Heart left ventricle (tissue), 16 donors: ENCODE results near the gene FGB. TPM values are rescaled to one million over a fixed set of nuclear protein-coding genes. Genes with fewer than 3 reads are reported as not detected.

Experiments
- ATAC-seq, 4 donors: fragments of 200-7000 bp; cut with Tn5 transposase; one replicate each; pipeline ENCODE4 v1.9.1; 2020 to 2022; ENCODE audit warnings: moderate library complexity in 4 of 4, mild to moderate bottlenecking in 3 of 4, moderate number of reproducible peaks in 1 of 4
- DNase-seq, 5 donors: peaks; one replicate each; pipeline ENCODE4 v3.0.0-alpha.2; 2020
- H3K27ac ChIP-seq, 12 donors: fragments of 200-600 bp; sonication (generic) in 4 of 12; one replicate each; pipeline versions ENCODE4 v1.5.0 to v1.8.0; 2016 to 2022; ENCODE audit warnings: mild to moderate bottlenecking in 2 of 12
- H3K27me3 ChIP-seq, 9 donors: fragments of 200-600 bp; sonication (generic) in 2 of 9; one replicate each; pipeline versions ENCODE4 v1.5.1 to v1.8.0; 2016 to 2022; ENCODE audit warnings: mild to moderate bottlenecking in 3 of 9
- H3K36me3 ChIP-seq, 9 donors: fragments of 200-600 bp; sonication (generic) in 2 of 9; one replicate each; pipeline versions ENCODE4 v1.5.0 to v1.8.0; 2018 to 2022; ENCODE audit warnings: mild to moderate bottlenecking in 2 of 9
- H3K4me1 ChIP-seq, 12 donors: fragments of 200-600 bp; sonication (generic) in 4 of 12; one replicate each; pipeline versions ENCODE4 v1.5.0 to v1.8.0; 2016 to 2022; ENCODE audit warnings: mild to moderate bottlenecking in 3 of 12
- H3K4me3 ChIP-seq, 12 donors: fragments of 200-600 bp; sonication (generic) in 4 of 12; one replicate each; pipeline versions ENCODE4 v1.5.0 to v1.8.0; 2017 to 2022; ENCODE audit warnings: mild to moderate bottlenecking in 9 of 12, moderate library complexity in 4 of 12
- H3K9me3 ChIP-seq, 12 donors: fragments of 200-600 bp; sonication (generic) in 4 of 12; one replicate each; pipeline versions ENCODE4 v1.5.0 to v1.8.0; 2016 to 2022; ENCODE audit warnings: mild to moderate bottlenecking in 1 of 12
- POLR2A ChIP-seq, 2 donors: fragments of 450-650 bp; IDR thresholded peaks; one replicate each; pipeline ENCODE4 v1.6.1; 2017; ENCODE audit warnings: antibody characterized with exemption in 2 of 2, mild to moderate bottlenecking in 2 of 2, moderate library complexity in 2 of 2
- WGBS, 4 donors: extraction: QIAGEN DNeasy Blood & Tissue Kit in 2 of 4; methylation state at CpG; one replicate each; pipeline versions ENCODE4 v1.1.5 to v1.1.7; 2013 to 2018; 5-methylcytosine and 5-hydroxymethylcytosine counted together
- intact Hi-C, 10 donors: fragments of 100-400 bp; cut with DNase I; formaldehyde crosslinking; loops; one replicate each; pipeline versions ENCODE4 v1.11.1 to v1.14.2; 2022
- polyA plus RNA-seq, 2 donors: library from polyadenylated mRNA; stranded (reverse); fragments of 200-250 nt; gene quantifications; one replicate each; pipeline ENCODE4 v1.2.3, GENCODE V29; 2013
- total RNA-seq, 9 donors: library from RNA; depleted of rRNA in 2 of 9; stranded (reverse); fragments of >200 nt in 2 of 9; fragmentation: NEBNext Ultra II Directional in 3 of 9; extraction: Animal tissue kit (Norgen Biotek cat#: 25700) in 3 of 9; gene quantifications; one replicate each; pipeline versions ENCODE4 v1.1.0 to v1.2.4, GENCODE V29; 2016 to 2023
- TF ChIP-seq, protein P1 (sequence below), 12 donors: fragments of 200-600 bp; sonication (generic) in 4 of 12; IDR thresholded peaks; one replicate each; pipeline versions ENCODE4 v1.5.0 to v1.8.0; 2018 to 2022; ENCODE audit warnings: antibody characterized with exemption in 12 of 12, mild to moderate bottlenecking in 5 of 12
- donor health status: ischemic (EF 13 %, LVEDD 7.1; RV severe dilation, severe dysfunction).
- donor health status: healthy with polysubstance abuse.
- donor health status: DM: no; HTN: yes; CAD: no.
- donor health status: DM: no; HTN: no; CAD: no.
- donor health status: ischemic (EF 25% LVEDD 6.9; RV normal size, moderate dysfunction).
- donor health status: ischemic (EF 25% LVEDD 5.7; RV mildly dilated, moderate dysfunction).
- donor health status: healthy.
- donor health status: DM: yes; HTN: yes; CAD: no.
- donor health status: ischemic (EF 35%, LVEDD 5.7; RV mildly dilated, moderate dysfunction).
- donor health status: nonischemic (EF 11% LVEDD 7.7; RV severe dilation, severe dysfunction).
- donor health status: DM: yes; HTN: yes; CAD: no.
- donor health status: PGD.
- donor health status: ischemic (EF 29% LVEDD 5.4; RV normal size, mild dysfunction).
- donor health status: nonischemic (EF 23%, LVEDD 6.1; RV moderate dilation, normal function).

FGB gene
- total and polyA plus RNA-seq, 11 donors = 0.25 to 1.6 (median 0.46) TPM; not detected in 8

GRCh38 chr4:154579927-154580326 lies 17.1 kb downstream of the FGB start:
- intact Hi-C loops = no loop called here
- no peak for TF ChIP-seq POLR2A (IDR thresholded peaks at IDR 0.05)
- TF ChIP-seq, protein P1, sequence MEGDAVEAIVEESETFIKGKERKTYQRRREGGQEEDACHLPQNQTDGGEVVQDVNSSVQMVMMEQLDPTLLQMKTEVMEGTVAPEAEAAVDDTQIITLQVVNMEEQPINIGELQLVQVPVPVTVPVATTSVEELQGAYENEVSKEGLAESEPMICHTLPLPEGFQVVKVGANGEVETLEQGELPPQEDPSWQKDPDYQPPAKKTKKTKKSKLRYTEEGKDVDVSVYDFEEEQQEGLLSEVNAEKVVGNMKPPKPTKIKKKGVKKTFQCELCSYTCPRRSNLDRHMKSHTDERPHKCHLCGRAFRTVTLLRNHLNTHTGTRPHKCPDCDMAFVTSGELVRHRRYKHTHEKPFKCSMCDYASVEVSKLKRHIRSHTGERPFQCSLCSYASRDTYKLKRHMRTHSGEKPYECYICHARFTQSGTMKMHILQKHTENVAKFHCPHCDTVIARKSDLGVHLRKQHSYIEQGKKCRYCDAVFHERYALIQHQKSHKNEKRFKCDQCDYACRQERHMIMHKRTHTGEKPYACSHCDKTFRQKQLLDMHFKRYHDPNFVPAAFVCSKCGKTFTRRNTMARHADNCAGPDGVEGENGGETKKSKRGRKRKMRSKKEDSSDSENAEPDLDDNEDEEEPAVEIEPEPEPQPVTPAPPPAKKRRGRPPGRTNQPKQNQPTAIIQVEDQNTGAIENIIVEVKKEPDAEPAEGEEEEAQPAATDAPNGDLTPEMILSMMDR (IDR thresholded peaks at IDR 0.05) = no peak

DNA sequence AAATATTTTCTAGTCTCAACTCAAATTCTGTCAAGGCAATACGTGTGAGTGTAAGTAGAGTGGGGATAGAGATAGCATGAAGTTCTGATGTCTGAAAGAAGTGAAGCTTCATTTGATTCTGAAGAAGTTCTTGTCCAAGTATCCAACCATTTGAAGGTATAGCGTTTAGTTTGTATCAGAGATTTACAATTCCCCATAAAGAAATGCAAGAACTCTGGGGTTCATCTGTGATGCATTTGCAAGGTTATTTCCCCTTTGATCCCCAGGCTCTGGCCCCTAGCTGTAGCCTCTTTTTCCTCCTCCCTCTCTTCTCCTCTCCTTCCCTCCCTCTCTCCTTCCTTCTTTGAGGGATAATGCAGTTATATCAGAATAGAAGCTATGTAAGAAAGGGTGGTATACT lies 19.9 kb downstream of the FGB start:
- DNase-seq (no peak), ATAC-seq (no peak)
- no peaks in the 10 kb centered on the region for H3K4me1 ChIP-seq
- intact Hi-C loops = no loop called here
- H3K27me3 ChIP-seq = peaks cover 0 to 7% (median 0%) of the 10 kb centered on the region in 9 donors
- no peak overlapping the region for H3K4me3 ChIP-seq
- 61 to 86% (median 67%) methylated on average over 2 of the region's 2 CpGs for WGBS, 4 donors
- H3K9me3 ChIP-seq = no peaks in the 10 kb centered on the region
- TF ChIP-seq POLR2A (IDR thresholded peaks at IDR 0.05) = no peak
- TF ChIP-seq, protein P1 (IDR thresholded peaks at IDR 0.05) = no peak
- no peak overlapping the region for H3K27ac ChIP-seq
- H3K36me3 ChIP-seq = no peaks in the 10 kb centered on the region

More at GRCh38 chr4:154579927-154580326, 17.1 kb downstream of the FGB start:
- Histone ChIP-seq H3K27ac (no peak overlapping the region), H3K9me3 (no peaks in the 10 kb centered on the region), H3K36me3 (no peaks in the 10 kb centered on the region), H3K27me3 (peaks cover 0 to 17% (median 0%) of the 10 kb centered on the region in 9 donors), H3K4me1 (no peaks in the 10 kb centered on the region), H3K4me3 (no peak overlapping the region)
- no peak for ATAC-seq
- DNase-seq = no peak

GRCh38 chr4:154583230-154583629 lies 20.4 kb downstream of the FGB start:
- DNase-seq = no peak
- H3K4me1 ChIP-seq = no peaks in the 10 kb centered on the region
- no peak for ATAC-seq
- H3K27ac ChIP-seq = no peak overlapping the region
- no peaks in the 10 kb centered on the region for H3K9me3 ChIP-seq
- H3K36me3 ChIP-seq = no peaks in the 10 kb centered on the region
- intact Hi-C loops = no loop called here
- peaks cover 0 to 5% (median 0%) of the 10 kb centered on the region in 9 donors for H3K27me3 ChIP-seq
- WGBS, 4 donors = 81 to 88% (median 87%) methylated on average over 3 of the region's 3 CpGs
- TF ChIP-seq, protein P1 (IDR thresholded peaks at IDR 0.05) = no peak
- TF ChIP-seq POLR2A (IDR thresholded peaks at IDR 0.05) = no peak
- H3K4me3 ChIP-seq = no peak overlapping the region

DNA sequence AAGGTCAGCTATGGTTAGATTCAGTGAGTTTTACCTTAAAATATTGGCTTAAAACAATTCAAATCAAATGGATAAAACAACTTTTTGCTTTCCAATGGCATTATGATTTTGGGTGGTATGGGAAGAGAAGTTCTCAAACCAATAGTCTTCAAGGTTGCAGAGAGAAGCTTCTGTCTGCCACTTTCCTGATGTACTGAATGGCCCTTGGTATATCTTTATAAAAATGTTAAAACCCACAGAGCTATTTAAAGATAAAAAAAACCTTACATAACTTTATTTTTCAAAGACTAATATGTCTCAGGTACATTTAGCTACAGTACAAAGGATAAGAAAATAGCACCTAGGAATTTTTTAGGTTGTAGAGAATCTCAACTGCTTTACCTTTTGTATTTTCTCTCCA lies 20.9 kb downstream of the FGB start:
- H3K4me3 ChIP-seq = no peak overlapping the region
- DNase-seq (no peak), ATAC-seq (no peak)
- intact Hi-C loops = no loop called here
- TF ChIP-seq POLR2A (IDR thresholded peaks at IDR 0.05) = no peak
- no peaks in the 10 kb centered on the region for H3K4me1 ChIP-seq
- H3K27me3 ChIP-seq = peaks cover 0 to 6% (median 0%) of the 10 kb centered on the region in 9 donors
- no peak overlapping the region for H3K27ac ChIP-seq
- H3K36me3 ChIP-seq = no peaks in the 10 kb centered on the region
- no peaks in the 10 kb centered on the region for H3K9me3 ChIP-seq

- Histone ChIP-seq H3K4me1 (no peaks in the 10 kb centered on the region), H3K4me3 (no peak overlapping the region), H3K9me3 (no peaks in the 10 kb centered on the region), H3K27me3 (peaks cover 0 to 7% (median 0%) of the 10 kb centered on the region in 9 donors), H3K36me3 (no peaks in the 10 kb centered on the region), H3K27ac (no peak overlapping the region)
- DNase-seq (no peak), ATAC-seq (no peak)
- intact Hi-C loops = no loop called here
- 81 to 89% (median 85%) methylated on average over 5 of the region's 5 CpGs for WGBS, 4 donors
- TF ChIP-seq, protein P1 (IDR thresholded peaks at IDR 0.05) = no peak
- no peak for TF ChIP-seq POLR2A (IDR thresholded peaks at IDR 0.05)
These were observed 21.4 kb downstream of the FGB start for GRCh38 chr4:154584259-154584658.
